ENCODE measurements around the gene CENPT. TPM values are rescaled to one million over a fixed set of nuclear protein-coding genes. Genes with fewer than 3 reads are reported as not detected.
A peak's percentile ranks its signal among the peaks of the same experiment; 100 is the strongest.

CENPT gene
- total and polyA plus RNA-seq, 2 of the 13 experiments (the other 11 are each of a cell fraction or from before 2014, with no cell fraction given), result 40.9 to 43.3 TPM

GRCh38 chr16:67846320-67847063 lies 1.0 kb downstream of the CENPT start, which contains the start of gene NUTF2 (continued):
- TF ChIP-seq AHDC1 (CRISPR knock-in tag; IDR thresholded peaks at IDR 0.05; ENCODE audit: borderline replicate concordance), result peak; percentile 80; the same call in 1 of the 2 replicates
- peak; percentile 95 for TF ChIP-seq RXRA (CRISPR knock-in tag; IDR thresholded peaks at IDR 0.05)
- no peak for TF ChIP-seq ZBTB43 (CRISPR knock-in tag; conservative IDR thresholded peaks at IDR 0.05)
- TF ChIP-seq CSRNP1 (CRISPR knock-in tag; IDR thresholded peaks at IDR 0.05), result peak; percentile 65
- TF ChIP-seq ZMYM3 (CRISPR knock-in tag; IDR thresholded peaks at IDR 0.05), result no peak; the same call in 1 of the 2 replicates
- no peak for TF ChIP-seq TOE1 (CRISPR knock-in tag; IDR thresholded peaks at IDR 0.05)
- TF ChIP-seq HNF1A (IDR thresholded peaks at IDR 0.05; ENCODE audit: low read depth), result peak; percentile 56; the same call in 1 of the 2 replicates
- peak; percentile 77; the same call in 1 of the 2 replicates for TF ChIP-seq HNF1A (CRISPR knock-in tag; IDR thresholded peaks at IDR 0.05; ENCODE audit: borderline replicate concordance)
- TF ChIP-seq KLF15 (CRISPR knock-in tag; IDR thresholded peaks at IDR 0.05; ENCODE audit: borderline replicate concordance), result peak; percentile 54; the same call in 1 of the 2 replicates
- peak; percentile 84 for TF ChIP-seq ARNT2 (CRISPR knock-in tag; IDR thresholded peaks at IDR 0.05; ENCODE audit: low read depth)
- peak; percentile 77; the same call in 1 of the 2 replicates for TF ChIP-seq ZNF280D (CRISPR knock-in tag; IDR thresholded peaks at IDR 0.05)
